Esophagus muscularis mucosa (tissue), 4 donors: ENCODE data around the gene RBMS1. TPM values are rescaled to one million over a fixed set of nuclear protein-coding genes. Genes with fewer than 3 reads are reported as not detected.

Source experiments
- DNase-seq: peaks from one replicate; pipeline ENCODE4 v3.0.0-alpha.2; 2017; ENCODE audit errors: extremely low spot score
- H3K27ac ChIP-seq, 4 donors: fragments of 200-600 bp; sonication (generic); replicated peaks in 1 of 4; 1 replicate in 3 of 4; 2 replicates in 1 of 4; pipeline ENCODE4 v1.5.1; 2016 to 2019; ENCODE audit warnings: mild to moderate bottlenecking in 1 of 4
- H3K27me3 ChIP-seq, 4 donors: fragments of 200-600 bp; sonication (generic); one replicate each; pipeline versions ENCODE4 v1.5.1 to v1.6.0; 2016 to 2019
- H3K36me3 ChIP-seq, 4 donors: fragments of 200-600 bp; sonication (generic); one replicate each; pipeline ENCODE4 v1.5.1; 2016 to 2019
- H3K4me1 ChIP-seq, 4 donors: fragments of 200-600 bp; sonication (generic); one replicate each; pipeline ENCODE4 v1.5.1; 2016 to 2019
- H3K4me3 ChIP-seq, 4 donors: fragments of 200-600 bp; sonication (generic); 1 replicate in 2 of 4; 2 replicates in 2 of 4; pipeline ENCODE4 v1.5.1; 2016 to 2019; ENCODE audit warnings: mild to moderate bottlenecking in 4 of 4, moderate library complexity in 1 of 4
- H3K9me3 ChIP-seq, 4 donors: fragments of 200-600 bp; sonication (generic); 1 replicate in 3 of 4; 2 replicates in 1 of 4; pipeline ENCODE4 v1.5.1; 2016 to 2019
- EP300 ChIP-seq: sonication (generic); formaldehyde crosslinking; IDR thresholded peaks from one replicate; pipeline ENCODE4 v1.6.1; 2017; ENCODE audit warnings: antibody characterized with exemption
- POLR2A ChIP-seq: fragments of 450-650 bp; IDR thresholded peaks from one replicate; pipeline ENCODE4 v1.6.1; 2017; ENCODE audit warnings: antibody characterized with exemption, moderate library complexity, mild to moderate bottlenecking, low read depth
- POLR2AphosphoS5 ChIP-seq, 2 donors: sonication (generic); formaldehyde crosslinking; IDR thresholded peaks; one replicate each; pipeline ENCODE4 v1.6.1; 2017; ENCODE audit warnings: antibody characterized with exemption in 2 of 2
- WGBS: methylation state at CpG from one replicate; pipeline ENCODE4 v1.1.5; 2018; 5-methylcytosine and 5-hydroxymethylcytosine counted together
- intact Hi-C: fragments of 100-400 bp; cut with DNase I; formaldehyde crosslinking; loops from one replicate; pipeline ENCODE4 v1.15.1; 2023
- total RNA-seq, 4 donors: library from RNA; depleted of rRNA; stranded (reverse); fragments of >200 nt; gene quantifications; one replicate each; pipeline versions ENCODE4 v1.1.0 to v1.2.1, GENCODE V29; 2016
- TF ChIP-seq, protein P1 (sequence below), 3 experiments: fragments of 200-600 bp in 2 of 3; fragments of 450-650 bp in 1 of 3; sonication (generic) in 2 of 3; IDR thresholded peaks; one replicate each; pipeline ENCODE4 v1.5.1; 2017 to 2019; ENCODE audit warnings: antibody characterized with exemption in 3 of 3, mild to moderate bottlenecking in 2 of 3, moderate library complexity in 1 of 3

RBMS1 gene
- total RNA-seq, 4 donors from 2014 or later: 86.8 to 116 (median 93.1) TPM

DNA sequence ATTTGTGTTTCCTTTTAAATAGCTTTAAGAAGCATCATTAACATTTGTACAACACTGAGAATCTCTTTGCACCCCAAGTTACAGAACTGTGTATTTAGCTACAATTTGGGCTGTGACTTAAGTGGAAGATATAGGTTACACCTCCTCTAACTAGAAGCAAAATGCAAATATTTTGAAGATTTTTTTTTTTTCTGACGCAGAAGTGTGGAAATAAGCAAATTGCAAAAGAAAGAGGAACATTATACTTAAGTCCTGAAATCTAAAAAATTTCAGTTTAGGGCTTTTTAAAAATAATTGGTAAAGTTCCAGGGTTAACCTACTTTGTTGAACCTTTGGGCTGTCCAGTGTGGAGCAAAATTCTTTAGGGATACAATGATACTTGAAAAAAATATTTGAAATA lies 41.4 kb upstream of the RBMS1 start:
- TF ChIP-seq, protein P1, sequence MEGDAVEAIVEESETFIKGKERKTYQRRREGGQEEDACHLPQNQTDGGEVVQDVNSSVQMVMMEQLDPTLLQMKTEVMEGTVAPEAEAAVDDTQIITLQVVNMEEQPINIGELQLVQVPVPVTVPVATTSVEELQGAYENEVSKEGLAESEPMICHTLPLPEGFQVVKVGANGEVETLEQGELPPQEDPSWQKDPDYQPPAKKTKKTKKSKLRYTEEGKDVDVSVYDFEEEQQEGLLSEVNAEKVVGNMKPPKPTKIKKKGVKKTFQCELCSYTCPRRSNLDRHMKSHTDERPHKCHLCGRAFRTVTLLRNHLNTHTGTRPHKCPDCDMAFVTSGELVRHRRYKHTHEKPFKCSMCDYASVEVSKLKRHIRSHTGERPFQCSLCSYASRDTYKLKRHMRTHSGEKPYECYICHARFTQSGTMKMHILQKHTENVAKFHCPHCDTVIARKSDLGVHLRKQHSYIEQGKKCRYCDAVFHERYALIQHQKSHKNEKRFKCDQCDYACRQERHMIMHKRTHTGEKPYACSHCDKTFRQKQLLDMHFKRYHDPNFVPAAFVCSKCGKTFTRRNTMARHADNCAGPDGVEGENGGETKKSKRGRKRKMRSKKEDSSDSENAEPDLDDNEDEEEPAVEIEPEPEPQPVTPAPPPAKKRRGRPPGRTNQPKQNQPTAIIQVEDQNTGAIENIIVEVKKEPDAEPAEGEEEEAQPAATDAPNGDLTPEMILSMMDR (IDR thresholded peaks at IDR 0.05): no peak
- TF ChIP-seq EP300 (no peak), POLR2A (no peak), POLR2AphosphoS5 (IDR thresholded peaks at IDR 0.05) (no peak)
- Histone ChIP-seq H3K4me1 (peaks cover 9 to 15% (median 11%) of the 10 kb centered on the region in 4 donors), H3K36me3 (no peaks in the 10 kb centered on the region), H3K4me3 (no peak overlapping the region), H3K27me3 (no peaks in the 10 kb centered on the region), H3K9me3 (no peaks in the 10 kb centered on the region), H3K27ac (no peak overlapping the region)
- intact Hi-C loops: no loop called here
- no peak for DNase-seq
- WGBS: 83% methylated on average over 1 of the region's 1 CpG

DNA sequence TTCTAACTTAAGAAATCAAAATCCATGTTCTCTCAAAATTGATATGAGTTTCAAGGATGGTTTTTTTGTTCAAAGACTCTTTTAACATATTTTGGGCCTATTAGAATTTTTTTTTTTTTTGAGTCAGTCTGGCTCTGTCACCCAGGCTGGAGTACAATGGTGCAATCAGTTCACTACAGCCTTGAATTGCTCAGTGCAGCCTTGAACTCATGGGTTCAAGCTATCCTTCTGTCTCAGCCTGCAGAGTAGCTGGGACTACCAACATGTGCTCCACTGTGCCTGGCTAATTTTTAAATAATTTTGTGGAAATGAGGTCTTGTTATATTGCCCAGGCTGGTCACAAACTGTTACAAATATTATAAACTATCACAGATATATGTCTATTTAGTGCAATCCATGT lies 40.6 kb upstream of the RBMS1 start:
- Histone ChIP-seq H3K4me3 (no peak overlapping the region), H3K27me3 (no peaks in the 10 kb centered on the region), H3K36me3 (no peaks in the 10 kb centered on the region), H3K27ac (no peak overlapping the region), H3K9me3 (no peaks in the 10 kb centered on the region), H3K4me1 (peaks cover 9 to 15% (median 11%) of the 10 kb centered on the region in 4 donors)
- intact Hi-C loops: no loop called here
- TF ChIP-seq POLR2A: no peak
- no peak for TF ChIP-seq EP300
- no peak for TF ChIP-seq POLR2AphosphoS5 (IDR thresholded peaks at IDR 0.05)
- TF ChIP-seq, protein P1 (IDR thresholded peaks at IDR 0.05): no peak
- DNase-seq: no peak

DNA sequence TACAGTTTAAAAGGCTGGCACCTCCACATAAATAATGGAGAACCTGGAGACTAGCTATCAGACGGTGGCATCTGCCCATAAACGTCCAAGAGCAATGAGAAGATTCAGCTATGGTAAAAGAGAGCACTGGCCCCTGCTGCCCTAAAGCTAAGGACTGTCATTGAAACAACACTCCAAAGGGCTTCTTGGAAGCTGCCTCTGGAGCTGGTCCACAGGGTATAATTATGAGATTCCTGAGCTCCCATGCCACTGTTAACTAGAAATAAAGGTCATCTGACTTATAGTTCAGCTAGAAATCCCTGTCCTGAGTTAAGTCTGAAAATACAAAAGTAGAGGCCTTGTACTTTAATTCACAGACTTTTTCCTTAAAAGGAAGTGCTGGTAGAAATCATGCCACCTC lies 39.9 kb upstream of the RBMS1 start:
- TF ChIP-seq, protein P1 (IDR thresholded peaks at IDR 0.05): no peak
- no peak for TF ChIP-seq POLR2AphosphoS5 (IDR thresholded peaks at IDR 0.05)
- Histone ChIP-seq H3K27ac (peak overlapping the region in 1 of 4 donors; percentile 5), H3K27me3 (no peaks in the 10 kb centered on the region), H3K4me1 (peaks cover 9 to 15% (median 11%) of the 10 kb centered on the region in 4 donors), H3K4me3 (no peak overlapping the region), H3K36me3 (no peaks in the 10 kb centered on the region), H3K9me3 (no peaks in the 10 kb centered on the region)
- WGBS: 77% methylated on average over 2 of the region's 2 CpGs
- no peak for DNase-seq
- intact Hi-C loops: no loop called here

DNA sequence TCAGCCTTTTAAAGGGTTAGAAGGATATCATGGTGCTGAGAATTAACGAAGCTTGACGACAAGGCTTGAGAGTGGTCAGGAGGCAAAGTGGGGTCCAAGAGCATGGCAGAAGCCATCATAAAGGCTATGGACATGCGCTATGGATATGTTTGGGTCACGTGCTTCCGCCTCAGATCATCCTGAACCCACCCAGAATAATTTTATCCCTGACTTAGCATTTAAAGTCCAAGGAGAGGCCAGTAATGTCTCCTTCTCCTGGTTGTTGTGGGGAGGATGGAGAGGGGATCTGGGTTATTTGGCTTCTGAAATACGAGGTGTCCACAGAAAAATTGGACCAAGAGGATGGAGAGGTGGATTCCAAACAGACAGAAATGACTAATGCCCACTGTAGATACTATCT lies 38.8 kb upstream of the RBMS1 start:
- intact Hi-C loops: no loop called here
- H3K36me3 ChIP-seq: no peaks in the 10 kb centered on the region
- no peak overlapping the region for H3K27ac ChIP-seq
- DNase-seq: no peak
- 96% methylated on average over 6 of the region's 6 CpGs for WGBS
- TF ChIP-seq EP300 (no peak), POLR2A (no peak), POLR2AphosphoS5 (IDR thresholded peaks at IDR 0.05) (no peak)
- TF ChIP-seq, protein P1 (IDR thresholded peaks at IDR 0.05): no peak
- H3K4me1 ChIP-seq: peaks cover 9 to 15% (median 11%) of the 10 kb centered on the region in 4 donors
- H3K4me3 ChIP-seq: no peak overlapping the region
- no peaks in the 10 kb centered on the region for H3K9me3 ChIP-seq
- no peaks in the 10 kb centered on the region for H3K27me3 ChIP-seq

DNA sequence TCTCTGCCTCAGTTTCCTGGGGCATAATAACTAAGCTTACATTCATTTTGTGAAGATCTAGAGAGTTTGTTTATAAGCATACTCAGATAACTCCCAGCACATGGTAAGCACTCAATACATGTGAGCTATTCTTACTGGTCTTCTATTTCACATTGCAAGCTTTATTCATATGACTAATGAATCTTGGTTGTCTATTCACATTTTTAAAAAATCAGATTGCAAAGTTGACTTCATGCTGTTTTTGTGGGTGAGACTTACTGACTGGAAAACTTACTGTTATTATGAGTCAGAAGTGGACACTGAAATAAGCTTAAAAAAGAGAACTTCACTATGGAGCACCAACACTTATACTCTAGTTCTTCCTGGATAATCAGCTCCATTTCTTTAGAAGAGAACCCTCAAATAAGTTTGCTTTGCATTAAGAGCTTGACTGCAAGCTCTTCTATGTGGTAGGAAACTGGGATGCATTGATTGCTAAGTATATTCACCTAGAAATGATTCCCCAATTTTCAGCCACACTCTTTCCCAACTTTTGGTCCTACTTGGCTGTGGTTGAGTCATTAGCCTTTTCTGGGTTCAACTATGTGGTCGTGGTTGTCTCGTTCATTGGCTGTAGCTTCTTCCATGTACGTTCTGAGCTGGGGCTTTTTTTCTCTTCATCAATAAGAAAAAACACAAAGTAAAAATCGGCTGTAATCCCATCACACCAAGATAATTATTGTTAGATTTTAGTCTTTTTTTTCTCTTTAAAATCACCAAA lies 29.5 kb upstream of the RBMS1 start:
- no peak for DNase-seq
- intact Hi-C loops: no loop called here
- 87% methylated on average over 4 of the region's 4 CpGs for WGBS
- Histone ChIP-seq H3K9me3 (no peaks in the 10 kb centered on the region), H3K27me3 (no peaks in the 10 kb centered on the region), H3K27ac (no peak overlapping the region), H3K4me3 (no peak overlapping the region), H3K36me3 (no peaks in the 10 kb centered on the region), H3K4me1 (peaks cover 0 to 2% (median 0%) of the 10 kb centered on the region in 4 donors)
- TF ChIP-seq POLR2AphosphoS5 (IDR thresholded peaks at IDR 0.05) (no peak), POLR2A (no peak), EP300 (no peak)
- TF ChIP-seq, protein P1 (IDR thresholded peaks at IDR 0.05): no peak
